Left ventricle myocardium inferior (tissue), 1 donor: ENCODE results near the gene BTLA. TPM values are rescaled to one million over a fixed set of nuclear protein-coding genes. Genes with fewer than 3 reads are reported as not detected.

Experiments
- DNase-seq: peaks from one replicate; pipeline ENCODE4 v3.0.0-alpha.2; 2020
- H3K27ac ChIP-seq: fragments of 200-600 bp; replicated peaks from 2 replicates; pipeline ENCODE4 v1.8.0; 2021
- H3K27me3 ChIP-seq: fragments of 200-600 bp; 2 replicates; pipeline ENCODE4 v1.8.0; 2021; ENCODE audit warnings: low read depth
- H3K36me3 ChIP-seq: fragments of 200-600 bp; 2 replicates; pipeline ENCODE4 v1.8.0; 2021
- H3K4me1 ChIP-seq: fragments of 200-600 bp; 2 replicates; pipeline ENCODE4 v1.8.0; 2021
- H3K4me3 ChIP-seq: fragments of 200-600 bp; 2 replicates; pipeline ENCODE4 v1.8.0; 2021; ENCODE audit warnings: mild to moderate bottlenecking, moderate library complexity
- H3K9me3 ChIP-seq: fragments of 200-600 bp; replicated peaks from 2 replicates; pipeline ENCODE4 v1.8.0; 2021
- intact Hi-C: fragments of 100-400 bp; cut with micrococcal nuclease; formaldehyde crosslinking; loops from one replicate; pipeline ENCODE4 v1.11.0; 2022
- total RNA-seq: library from RNA; stranded (reverse); fragmentation: NEBNext Ultra II Directional; extraction: Animal tissue kit (Norgen Biotek cat#: 25700); gene quantifications from one replicate; pipeline ENCODE4 v1.2.1, GENCODE V29; 2021
- TF ChIP-seq, protein P1 (sequence below): fragments of 200-600 bp; IDR thresholded peaks from 2 replicates; pipeline ENCODE4 v1.8.0; 2021; ENCODE audit warnings: antibody characterized with exemption, mild to moderate bottlenecking, borderline replicate concordance
- donor health status: DM: no; HTN: yes; CAD: no; lungs with severe emphysema.

The BTLA gene
- total RNA-seq, 1 donor from 2014 or later = not detected

DNA sequence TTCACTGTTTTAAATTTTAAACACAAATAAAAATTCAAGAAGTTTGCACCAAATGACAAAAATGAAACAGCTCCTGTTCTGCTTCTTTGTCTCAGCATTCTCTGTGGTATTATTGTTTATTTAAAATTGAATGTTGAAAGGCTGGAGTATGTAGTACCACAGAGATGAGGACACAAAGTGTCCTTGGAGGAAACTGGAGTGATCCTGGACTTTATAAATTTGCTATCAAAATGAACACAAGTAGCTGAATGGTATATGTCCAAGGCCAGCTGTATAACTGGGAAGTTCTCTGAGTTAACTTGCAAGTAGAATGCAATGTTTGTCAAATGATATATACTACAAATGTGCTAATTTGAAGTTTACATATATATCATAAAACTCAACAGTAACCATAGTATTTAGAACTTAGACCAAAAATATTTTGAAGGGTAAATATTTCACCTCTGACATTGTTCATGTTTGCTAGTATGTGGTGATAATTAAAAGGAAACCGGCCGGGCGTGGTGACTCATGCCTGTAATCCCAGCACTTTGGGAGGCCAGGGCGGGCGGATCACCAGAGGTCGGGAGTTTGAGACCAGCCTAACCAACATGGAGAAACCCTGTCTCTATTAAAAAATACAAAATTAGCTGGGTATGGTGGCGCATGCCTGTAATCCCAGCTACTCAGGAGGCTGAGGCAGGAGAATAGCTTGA, 12.3 kb downstream of the BTLA start:
- Histone ChIP-seq H3K27me3 (no peaks in the 10 kb centered on the region), H3K27ac (no peak overlapping the region), H3K4me1 (no peaks in the 10 kb centered on the region), H3K9me3 (no peaks in the 10 kb centered on the region), H3K36me3 (no peaks in the 10 kb centered on the region), H3K4me3 (no peak overlapping the region)
- no peak for DNase-seq
- TF ChIP-seq, protein P1, sequence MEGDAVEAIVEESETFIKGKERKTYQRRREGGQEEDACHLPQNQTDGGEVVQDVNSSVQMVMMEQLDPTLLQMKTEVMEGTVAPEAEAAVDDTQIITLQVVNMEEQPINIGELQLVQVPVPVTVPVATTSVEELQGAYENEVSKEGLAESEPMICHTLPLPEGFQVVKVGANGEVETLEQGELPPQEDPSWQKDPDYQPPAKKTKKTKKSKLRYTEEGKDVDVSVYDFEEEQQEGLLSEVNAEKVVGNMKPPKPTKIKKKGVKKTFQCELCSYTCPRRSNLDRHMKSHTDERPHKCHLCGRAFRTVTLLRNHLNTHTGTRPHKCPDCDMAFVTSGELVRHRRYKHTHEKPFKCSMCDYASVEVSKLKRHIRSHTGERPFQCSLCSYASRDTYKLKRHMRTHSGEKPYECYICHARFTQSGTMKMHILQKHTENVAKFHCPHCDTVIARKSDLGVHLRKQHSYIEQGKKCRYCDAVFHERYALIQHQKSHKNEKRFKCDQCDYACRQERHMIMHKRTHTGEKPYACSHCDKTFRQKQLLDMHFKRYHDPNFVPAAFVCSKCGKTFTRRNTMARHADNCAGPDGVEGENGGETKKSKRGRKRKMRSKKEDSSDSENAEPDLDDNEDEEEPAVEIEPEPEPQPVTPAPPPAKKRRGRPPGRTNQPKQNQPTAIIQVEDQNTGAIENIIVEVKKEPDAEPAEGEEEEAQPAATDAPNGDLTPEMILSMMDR = no peak
- intact Hi-C loops = no loop called here

DNA sequence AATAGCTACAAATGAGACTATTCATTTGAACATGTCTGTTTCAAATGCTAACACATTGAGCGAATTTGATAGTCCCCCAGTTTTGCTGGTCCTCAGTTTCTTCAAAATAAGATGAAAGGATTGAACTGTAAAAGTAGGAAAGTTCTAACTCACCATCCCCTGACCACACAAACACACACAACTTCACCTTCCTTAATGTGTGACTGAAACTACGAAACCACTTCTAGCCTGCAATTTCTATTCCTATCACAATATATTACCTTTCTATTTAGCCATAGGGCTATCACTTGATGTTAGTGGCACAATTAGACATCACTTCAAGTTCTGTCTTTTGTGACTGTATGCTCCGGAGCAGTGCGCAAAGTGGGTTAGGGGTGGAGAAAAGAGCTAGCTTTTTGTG, 14.9 kb downstream of the BTLA start:
- H3K27me3 ChIP-seq = no peaks in the 10 kb centered on the region
- no peaks in the 10 kb centered on the region for H3K4me1 ChIP-seq
- H3K9me3 ChIP-seq = no peaks in the 10 kb centered on the region
- no peak for DNase-seq
- H3K27ac ChIP-seq = no peak overlapping the region
- no peaks in the 10 kb centered on the region for H3K36me3 ChIP-seq
- no peak overlapping the region for H3K4me3 ChIP-seq
- TF ChIP-seq, protein P1 = no peak
- intact Hi-C loops = no loop called here

DNA sequence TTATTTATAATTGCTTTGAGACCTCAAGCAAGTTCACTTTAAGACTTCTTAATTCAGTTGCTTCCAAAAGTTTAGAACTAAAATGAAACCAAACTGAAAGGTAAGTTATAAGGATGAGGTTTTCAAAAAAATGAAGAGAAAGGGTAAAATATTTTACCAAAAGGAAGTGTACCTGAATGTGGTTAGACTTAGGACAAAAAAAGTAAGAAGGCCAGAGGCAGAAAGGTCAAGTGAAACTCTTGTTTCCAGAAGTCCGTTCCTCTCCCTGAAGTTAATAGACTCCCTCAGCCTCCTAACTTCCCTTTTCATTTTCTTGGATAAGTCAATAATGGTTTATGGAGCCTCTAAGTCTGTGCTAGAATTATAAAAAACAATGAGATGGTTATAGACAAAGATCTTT, 16.6 kb downstream of the BTLA start:
- Histone ChIP-seq H3K9me3 (no peaks in the 10 kb centered on the region), H3K4me3 (no peak overlapping the region), H3K27me3 (no peaks in the 10 kb centered on the region), H3K36me3 (no peaks in the 10 kb centered on the region), H3K4me1 (no peaks in the 10 kb centered on the region), H3K27ac (no peak overlapping the region)
- intact Hi-C loops = no loop called here
- DNase-seq = no peak
- TF ChIP-seq, protein P1 = no peak

DNA sequence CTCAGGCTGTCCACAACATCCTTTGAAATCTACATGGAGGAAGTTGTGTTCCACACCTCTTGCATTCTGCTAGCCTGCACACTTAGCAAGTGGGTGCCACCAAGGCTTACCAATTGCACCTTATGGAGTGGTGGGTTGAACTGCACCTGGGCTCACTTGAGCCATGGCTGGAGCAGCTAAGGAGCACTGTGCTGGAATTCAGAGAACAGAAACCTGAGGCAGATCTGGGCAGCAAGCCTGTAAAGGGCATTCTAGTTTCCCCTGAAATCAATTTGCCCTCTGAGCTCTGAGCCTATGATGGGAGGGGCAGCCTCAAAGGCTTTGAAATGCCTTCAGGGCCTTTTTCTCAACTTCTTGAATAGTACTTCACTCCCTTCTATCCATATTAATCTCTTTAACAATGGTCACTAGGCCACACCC, 18.0 kb downstream of the BTLA start:
- H3K4me1 ChIP-seq = no peaks in the 10 kb centered on the region
- no peaks in the 10 kb centered on the region for H3K9me3 ChIP-seq
- H3K36me3 ChIP-seq = no peaks in the 10 kb centered on the region
- no peak for DNase-seq
- no peak overlapping the region for H3K27ac ChIP-seq
- H3K27me3 ChIP-seq = no peaks in the 10 kb centered on the region
- TF ChIP-seq, protein P1 = no peak
- no peak overlapping the region for H3K4me3 ChIP-seq
- intact Hi-C loops = no loop called here

DNA sequence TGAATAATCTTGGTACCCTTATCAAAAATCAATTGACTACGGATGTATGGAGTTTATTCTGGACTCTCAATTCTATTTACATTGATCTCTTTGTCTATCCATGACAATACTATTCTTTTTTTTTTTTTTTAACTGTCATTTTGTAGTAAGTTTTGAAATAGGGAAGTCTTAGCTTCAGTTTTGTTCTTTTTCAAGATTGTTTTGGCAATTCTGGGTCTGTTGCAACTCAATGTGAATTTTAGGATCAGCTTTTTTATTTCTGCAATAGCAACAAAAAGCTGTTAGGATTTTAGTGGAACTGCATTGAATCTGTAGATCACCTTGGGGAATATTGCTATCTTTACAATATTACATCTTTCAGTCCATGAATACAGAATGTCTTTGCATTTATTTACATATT, 21.4 kb downstream of the BTLA start:
- no peak overlapping the region for H3K27ac ChIP-seq
- no peaks in the 10 kb centered on the region for H3K4me1 ChIP-seq
- H3K36me3 ChIP-seq = no peaks in the 10 kb centered on the region
- intact Hi-C loops = no loop called here
- no peaks in the 10 kb centered on the region for H3K27me3 ChIP-seq
- H3K9me3 ChIP-seq = no peaks in the 10 kb centered on the region
- DNase-seq = no peak
- TF ChIP-seq, protein P1 = no peak
- H3K4me3 ChIP-seq = no peak overlapping the region
